ENCODE measurements around the gene TCOF1.

GRCh38 chr5:150321211-150321610 is 36.3 kb upstream of the TCOF1 start:
- TF ChIP-seq CTCF (IDR thresholded peaks at IDR 0.05; ENCODE audit: low read depth, low read length) (no peak), EZH2phosphoT487 (IDR thresholded peaks at IDR 0.05; ENCODE audit: low read depth) (no peak)

Measured in OCI-LY3 (cell line).